Liver (tissue), 9 donors: ENCODE measurements around the gene SLTM. TPM values are rescaled to one million over a fixed set of nuclear protein-coding genes. Genes with fewer than 3 reads are reported as not detected.

Experiments
- DNase-seq: peaks from one replicate; pipeline ENCODE4 v3.0.0-alpha.2; 2017; ENCODE audit warnings: low spot score
- H3K27ac ChIP-seq, 2 donors: one replicate each; pipeline ENCODE4 v1.7.0; 2013; ENCODE audit warnings: inconsistent platforms in 2 of 2, low read length in 2 of 2, control low read depth in 1 of 2, low read depth in 1 of 2, mild to moderate bottlenecking in 1 of 2
- H3K27me3 ChIP-seq, 4 donors: one replicate each; pipeline versions ENCODE4 v1.6.1 to v1.7.0; 2013; ENCODE audit warnings: low read length in 3 of 4, inconsistent platforms in 1 of 4, mild to moderate bottlenecking in 1 of 4, moderate library complexity in 1 of 4; ENCODE audit not compliant: control insufficient read depth in 4 of 4, insufficient read depth in 4 of 4
- H3K36me3 ChIP-seq, 4 donors: one replicate each; pipeline versions ENCODE4 v1.6.1 to v1.7.0; 2013; ENCODE audit warnings: low read length in 3 of 4, mild to moderate bottlenecking in 3 of 4, low read depth in 1 of 4, moderate library complexity in 1 of 4; ENCODE audit not compliant: control insufficient read depth in 4 of 4, insufficient read depth in 3 of 4
- H3K4me1 ChIP-seq, 4 donors: one replicate each; pipeline versions ENCODE4 v1.6.1 to v1.7.0; 2013; ENCODE audit warnings: low read length in 3 of 4, mild to moderate bottlenecking in 3 of 4, moderate library complexity in 1 of 4; ENCODE audit not compliant: control insufficient read depth in 4 of 4, insufficient read depth in 4 of 4
- H3K4me3 ChIP-seq, 3 donors: one replicate each; pipeline versions ENCODE4 v1.6.1 to v1.7.0; 2013; ENCODE audit warnings: low read length in 3 of 3, control low read depth in 1 of 3, low read depth in 1 of 3, mild to moderate bottlenecking in 1 of 3
- H3K9ac ChIP-seq, 2 donors: one replicate each; pipeline ENCODE4 v1.7.0; 2013; ENCODE audit warnings: low read length in 2 of 2, mild to moderate bottlenecking in 2 of 2, moderate library complexity in 2 of 2, control low read depth in 1 of 2, low read depth in 1 of 2
- H3K9me3 ChIP-seq, 4 donors: one replicate each; pipeline versions ENCODE4 v1.6.1 to v1.7.0; 2013; ENCODE audit warnings: low read length in 3 of 4; ENCODE audit not compliant: control insufficient read depth in 4 of 4
- CTCF ChIP-seq: fragments of 150-350 bp; IDR thresholded peaks from 2 replicates; pipeline ENCODE4 v1.5.1; 2017; ENCODE audit warnings: improper control_type of control experiment, low read depth, low read length; ENCODE audit not compliant: missing input control
- EGR1 ChIP-seq, 2 donors: IDR thresholded peaks; 2 replicates each; pipeline ENCODE4 v1.6.1; 2016 to 2018; ENCODE audit warnings: antibody characterized with exemption in 2 of 2, low read depth in 2 of 2
- FOXA1 ChIP-seq: IDR thresholded peaks from 2 replicates; pipeline ENCODE4 v1.6.1; 2016; ENCODE audit warnings: antibody characterized with exemption
- FOXA2 ChIP-seq: IDR thresholded peaks from 2 replicates; pipeline ENCODE4 v1.6.1; 2016; ENCODE audit warnings: antibody characterized with exemption
- HNF4A ChIP-seq, 2 donors: conservative IDR thresholded peaks; 2 replicates each; pipeline ENCODE4 v1.6.1; 2016; ENCODE audit warnings: antibody characterized with exemption in 2 of 2, mild to moderate bottlenecking in 2 of 2
- HNF4G ChIP-seq: IDR thresholded peaks from 2 replicates; pipeline ENCODE4 v1.6.1; 2016; ENCODE audit warnings: antibody characterized with exemption
- JUND ChIP-seq, 2 donors: IDR thresholded peaks; 2 replicates each; pipeline ENCODE4 v1.6.1; 2016; ENCODE audit warnings: antibody characterized with exemption in 2 of 2
- NR2F2 ChIP-seq: IDR thresholded peaks from 2 replicates; pipeline ENCODE4 v1.6.1; 2016; ENCODE audit warnings: antibody characterized with exemption
- RAD21 ChIP-seq, 2 donors: IDR thresholded peaks; 2 replicates each; pipeline ENCODE4 v1.6.1; 2016; ENCODE audit warnings: antibody characterized with exemption in 2 of 2, mild to moderate bottlenecking in 2 of 2
- RXRA ChIP-seq, 2 donors: IDR thresholded peaks; 2 replicates each; pipeline ENCODE4 v1.6.1; 2017 to 2018; ENCODE audit warnings: antibody characterized with exemption in 2 of 2, mild to moderate bottlenecking in 1 of 2
- SP1 ChIP-seq: IDR thresholded peaks from 2 replicates; pipeline ENCODE4 v1.6.1; 2018; ENCODE audit warnings: antibody characterized with exemption, mild to moderate bottlenecking
- TAF1 ChIP-seq: conservative IDR thresholded peaks from 2 replicates; pipeline ENCODE4 v1.6.1; 2016; ENCODE audit warnings: antibody characterized with exemption, mild to moderate bottlenecking
- YY1 ChIP-seq: IDR thresholded peaks from 2 replicates; pipeline ENCODE4 v1.6.1; 2016; ENCODE audit warnings: antibody characterized with exemption, mild to moderate bottlenecking
- WGBS: extraction: QIAGEN DNeasy Blood & Tissue Kit; methylation state at CpG from one replicate; pipeline ENCODE4 v1.1.7; 2013; 5-methylcytosine and 5-hydroxymethylcytosine counted together
- polyA plus RNA-seq, 2 donors: library from polyadenylated mRNA; stranded (reverse) in 1 of 2; unstranded in 1 of 2; fragments of 200-250 nt in 1 of 2; fragments of >200 nt in 1 of 2; fragmentation: Nextera tagmentation in 1 of 2; extraction: Ambion mirVana in 1 of 2; gene quantifications; one replicate each; pipeline versions ENCODE4 v1.2.1 to v1.2.3, GENCODE V29; 2013 to 2015
- total RNA-seq, 2 donors: library from RNA; depleted of rRNA; stranded (reverse); fragments of >200 nt; gene quantifications; one replicate each; pipeline ENCODE4 v1.2.3, GENCODE V29; 2014
- TF ChIP-seq, protein P1 (sequence below): IDR thresholded peaks from 2 replicates; pipeline ENCODE4 v1.6.1; 2016; ENCODE audit warnings: antibody characterized with exemption
- TF ChIP-seq, protein P2 (sequence below): IDR thresholded peaks from 2 replicates; pipeline ENCODE4 v1.6.1; 2016; ENCODE audit warnings: antibody characterized with exemption, mild to moderate bottlenecking
- TF ChIP-seq, protein P3 (sequence below): IDR thresholded peaks from 2 replicates; pipeline ENCODE4 v1.6.1; 2016; ENCODE audit warnings: antibody characterized with exemption
- donor health status: healthy.
- donor health status: healthy.
- donor health status: healthy.
- donor health status: healthy.
- donor health status: healthy.

The SLTM gene
- total and polyA plus RNA-seq, 4 donors = 20.4 to 78.1 (median 50.1) TPM

- no peak overlapping the region for H3K9ac ChIP-seq
- H3K9me3 ChIP-seq = no peaks in the 10 kb centered on the region
- TF ChIP-seq TAF1 (no peak), EGR1 (IDR thresholded peaks at IDR 0.05; ENCODE audit: low read depth in 2 of 2) (no peak), NR2F2 (no peak), RAD21 (IDR thresholded peaks at IDR 0.05) (no peak), JUND (IDR thresholded peaks at IDR 0.05) (no peak), HNF4A (conservative IDR thresholded peaks at IDR 0.05) (no peak), HNF4G (no peak), CTCF (no peak), FOXA1 (no peak), YY1 (no peak), FOXA2 (no peak), SP1 (no peak)
- TF ChIP-seq, protein P1, sequence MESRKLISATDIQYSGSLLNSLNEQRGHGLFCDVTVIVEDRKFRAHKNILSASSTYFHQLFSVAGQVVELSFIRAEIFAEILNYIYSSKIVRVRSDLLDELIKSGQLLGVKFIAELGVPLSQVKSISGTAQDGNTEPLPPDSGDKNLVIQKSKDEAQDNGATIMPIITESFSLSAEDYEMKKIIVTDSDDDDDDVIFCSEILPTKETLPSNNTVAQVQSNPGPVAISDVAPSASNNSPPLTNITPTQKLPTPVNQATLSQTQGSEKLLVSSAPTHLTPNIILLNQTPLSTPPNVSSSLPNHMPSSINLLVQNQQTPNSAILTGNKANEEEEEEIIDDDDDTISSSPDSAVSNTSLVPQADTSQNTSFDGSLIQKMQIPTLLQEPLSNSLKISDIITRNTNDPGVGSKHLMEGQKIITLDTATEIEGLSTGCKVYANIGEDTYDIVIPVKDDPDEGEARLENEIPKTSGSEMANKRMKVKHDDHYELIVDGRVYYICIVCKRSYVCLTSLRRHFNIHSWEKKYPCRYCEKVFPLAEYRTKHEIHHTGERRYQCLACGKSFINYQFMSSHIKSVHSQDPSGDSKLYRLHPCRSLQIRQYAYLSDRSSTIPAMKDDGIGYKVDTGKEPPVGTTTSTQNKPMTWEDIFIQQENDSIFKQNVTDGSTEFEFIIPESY = no peak
- TF ChIP-seq, protein P2, sequence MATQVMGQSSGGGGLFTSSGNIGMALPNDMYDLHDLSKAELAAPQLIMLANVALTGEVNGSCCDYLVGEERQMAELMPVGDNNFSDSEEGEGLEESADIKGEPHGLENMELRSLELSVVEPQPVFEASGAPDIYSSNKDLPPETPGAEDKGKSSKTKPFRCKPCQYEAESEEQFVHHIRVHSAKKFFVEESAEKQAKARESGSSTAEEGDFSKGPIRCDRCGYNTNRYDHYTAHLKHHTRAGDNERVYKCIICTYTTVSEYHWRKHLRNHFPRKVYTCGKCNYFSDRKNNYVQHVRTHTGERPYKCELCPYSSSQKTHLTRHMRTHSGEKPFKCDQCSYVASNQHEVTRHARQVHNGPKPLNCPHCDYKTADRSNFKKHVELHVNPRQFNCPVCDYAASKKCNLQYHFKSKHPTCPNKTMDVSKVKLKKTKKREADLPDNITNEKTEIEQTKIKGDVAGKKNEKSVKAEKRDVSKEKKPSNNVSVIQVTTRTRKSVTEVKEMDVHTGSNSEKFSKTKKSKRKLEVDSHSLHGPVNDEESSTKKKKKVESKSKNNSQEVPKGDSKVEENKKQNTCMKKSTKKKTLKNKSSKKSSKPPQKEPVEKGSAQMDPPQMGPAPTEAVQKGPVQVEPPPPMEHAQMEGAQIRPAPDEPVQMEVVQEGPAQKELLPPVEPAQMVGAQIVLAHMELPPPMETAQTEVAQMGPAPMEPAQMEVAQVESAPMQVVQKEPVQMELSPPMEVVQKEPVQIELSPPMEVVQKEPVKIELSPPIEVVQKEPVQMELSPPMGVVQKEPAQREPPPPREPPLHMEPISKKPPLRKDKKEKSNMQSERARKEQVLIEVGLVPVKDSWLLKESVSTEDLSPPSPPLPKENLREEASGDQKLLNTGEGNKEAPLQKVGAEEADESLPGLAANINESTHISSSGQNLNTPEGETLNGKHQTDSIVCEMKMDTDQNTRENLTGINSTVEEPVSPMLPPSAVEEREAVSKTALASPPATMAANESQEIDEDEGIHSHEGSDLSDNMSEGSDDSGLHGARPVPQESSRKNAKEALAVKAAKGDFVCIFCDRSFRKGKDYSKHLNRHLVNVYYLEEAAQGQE = no peak
- TF ChIP-seq, protein P3, sequence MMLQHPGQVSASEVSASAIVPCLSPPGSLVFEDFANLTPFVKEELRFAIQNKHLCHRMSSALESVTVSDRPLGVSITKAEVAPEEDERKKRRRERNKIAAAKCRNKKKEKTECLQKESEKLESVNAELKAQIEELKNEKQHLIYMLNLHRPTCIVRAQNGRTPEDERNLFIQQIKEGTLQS = no peak
- peaks cover 0 to 21% (median 19%) of the 10 kb centered on the region in 4 donors for H3K36me3 ChIP-seq
- 94% methylated on average over 6 of the region's 6 CpGs for WGBS
- no peak for DNase-seq
- H3K4me3 ChIP-seq = no peak overlapping the region
- no peak overlapping the region for H3K27ac ChIP-seq
- H3K27me3 ChIP-seq = no peaks in the 10 kb centered on the region
- no peaks in the 10 kb centered on the region for H3K4me1 ChIP-seq
These were observed 24.7 kb downstream of the SLTM start for GRCh38 chr15:58908550-58909309.

DNA sequence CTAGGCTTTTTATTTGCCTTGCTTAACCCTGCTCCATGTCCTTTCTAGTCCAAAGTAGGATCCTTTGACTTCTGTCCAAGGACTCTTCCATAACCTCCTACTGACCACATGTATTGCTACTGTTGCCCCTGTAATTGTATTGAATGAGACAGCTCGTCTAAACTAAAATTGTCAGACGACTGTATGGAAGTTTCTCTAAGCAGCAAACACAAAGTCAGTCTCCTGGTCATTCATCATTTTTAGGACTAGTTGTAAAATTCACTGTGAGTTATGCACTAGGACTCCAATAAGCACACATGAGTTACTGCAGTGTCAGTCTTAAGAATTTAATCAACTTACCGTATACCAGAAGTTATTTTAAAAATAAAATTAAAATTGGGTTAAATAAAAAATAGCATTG is 32.8 kb downstream of the SLTM start:
- Histone ChIP-seq H3K27ac (no peak overlapping the region), H3K9me3 (no peaks in the 10 kb centered on the region), H3K9ac (no peak overlapping the region), H3K27me3 (no peaks in the 10 kb centered on the region), H3K4me1 (no peaks in the 10 kb centered on the region), H3K36me3 (peaks cover 7 to 35% (median 26%) of the 10 kb centered on the region in 4 donors), H3K4me3 (no peak overlapping the region)
- 94% methylated on average over 3 of the region's 3 CpGs for WGBS
- DNase-seq = no peak
- no peak for TF ChIP-seq EGR1 (IDR thresholded peaks at IDR 0.05; ENCODE audit: low read depth in 2 of 2)
- no peak for TF ChIP-seq NR2F2
- TF ChIP-seq, protein P2 = no peak
- no peak for TF ChIP-seq RAD21 (IDR thresholded peaks at IDR 0.05)
- no peak for TF ChIP-seq SP1
- TF ChIP-seq, protein P1 = no peak
- TF ChIP-seq TAF1 = no peak
- no peak for TF ChIP-seq YY1
- TF ChIP-seq HNF4A (conservative IDR thresholded peaks at IDR 0.05) = no peak
- no peak for TF ChIP-seq HNF4G
- TF ChIP-seq, protein P3 = no peak
- no peak for TF ChIP-seq FOXA1
- TF ChIP-seq FOXA2 = no peak
- TF ChIP-seq JUND (IDR thresholded peaks at IDR 0.05) = no peak
- TF ChIP-seq RXRA (IDR thresholded peaks at IDR 0.05) = no peak
